HepG2 (cell line): ENCODE measurements around the gene IRF2. TPM values are rescaled to one million over a fixed set of nuclear protein-coding genes. Genes with fewer than 3 reads are reported as not detected.

Experiments
- ASH2L ChIP-seq: fragments of 300-600, 200-600 bp; sonication (generic); IDR thresholded peaks from 2 replicates; pipeline ENCODE4 v1.7.0; 2017; ENCODE audit warnings: low read depth, mild to moderate bottlenecking, moderate library complexity, mixed read lengths, low read length; ENCODE audit not compliant: insufficient read length
- CEBPG ChIP-seq: IDR thresholded peaks from 2 replicates; pipeline ENCODE4 v1.6.1; 2016
- NR1H2 ChIP-seq: sonication (generic); formaldehyde crosslinking; IDR thresholded peaks from 2 replicates; pipeline ENCODE4 v1.8.1; 2022; ENCODE audit warnings: low read depth, missing genetic modification reagents, borderline replicate concordance
- POGZ ChIP-seq: sonication (generic); formaldehyde crosslinking; IDR thresholded peaks from 2 replicates; pipeline ENCODE4 v1.4.0; 2020; ENCODE audit warnings: mild to moderate bottlenecking, missing genetic modification reagents
- RNF2 ChIP-seq: fragments of 450-650 bp; conservative IDR thresholded peaks from 2 replicates; pipeline ENCODE4 v1.6.1; 2016; ENCODE audit warnings: low read depth
- SIN3A ChIP-seq: IDR thresholded peaks from 2 replicates; pipeline ENCODE4 v1.6.1; 2011; ENCODE audit warnings: low read depth, mild to moderate bottlenecking, control low read depth, low read length, borderline replicate concordance
- SMARCC2 ChIP-seq: fragments of 450-650 bp; IDR thresholded peaks from 2 replicates; pipeline ENCODE4 v1.6.1; 2017; ENCODE audit warnings: antibody characterized with exemption, mild to moderate bottlenecking
- TERF1 ChIP-seq: sonication (generic); formaldehyde crosslinking; IDR thresholded peaks from 2 replicates; pipeline ENCODE4 v1.8.0; 2022; ENCODE audit warnings: mild to moderate bottlenecking, missing genetic modification reagents, moderate library complexity
- WIZ ChIP-seq: sonication (generic); formaldehyde crosslinking; IDR thresholded peaks from 2 replicates; pipeline ENCODE4 v1.5.1; 2020; ENCODE audit warnings: mild to moderate bottlenecking, missing genetic modification reagents
- ZFP1 ChIP-seq: IDR thresholded peaks from 2 replicates; pipeline ENCODE4 v1.6.1; 2016
- ZFP37 ChIP-seq: sonication (generic); formaldehyde crosslinking; IDR thresholded peaks from 2 replicates; pipeline ENCODE4 v1.4.0; 2020; ENCODE audit warnings: missing genetic modification reagents, borderline replicate concordance
- ZNF256 ChIP-seq: sonication (generic); formaldehyde crosslinking; conservative IDR thresholded peaks from 2 replicates; pipeline ENCODE4 v1.4.0; 2020; ENCODE audit warnings: missing genetic modification reagents
- ZNF280B ChIP-seq: sonication (generic); formaldehyde crosslinking; IDR thresholded peaks from 2 replicates; pipeline ENCODE4 v1.5.0; 2020; ENCODE audit warnings: missing genetic modification reagents, mild to moderate bottlenecking, borderline replicate concordance
- ZSCAN22 ChIP-seq: sonication (generic); formaldehyde crosslinking; IDR thresholded peaks from 2 replicates; pipeline ENCODE4 v1.4.0; 2020; ENCODE audit warnings: mild to moderate bottlenecking, missing genetic modification reagents
- ZSCAN30 ChIP-seq: sonication (generic); formaldehyde crosslinking; IDR thresholded peaks from 2 replicates; pipeline ENCODE4 v1.5.0; 2020; ENCODE audit warnings: mild to moderate bottlenecking, missing genetic modification reagents
- polyA plus RNA-seq, 8 experiments: library from polyadenylated mRNA; depleted of rRNA in 3 of 8; stranded (reverse) in 7 of 8; unstranded in 1 of 8; fragments of >200 nt; fragmentation: Illumina TruSeq in 4 of 8; extraction: Trizol in 4 of 8; gene quantifications; 2 replicates each; pipeline versions ENCODE4 v1.2.1 to v1.2.3, GENCODE V29; 2011 to 2016; ENCODE audit warnings: low read depth in 4 of 8, missing spikeins in 1 of 8, mixed read lengths in 1 of 8; ENCODE audit not compliant: insufficient read depth in 1 of 8
- total RNA-seq, 5 experiments: library from RNA; depleted of rRNA; stranded (reverse); fragments of >200 nt; fragmentation: Illumina TruSeq; extraction: Trizol; gene quantifications; 2 replicates each; pipeline ENCODE4 v1.2.3, GENCODE V29; 2016; ENCODE audit warnings: low read depth in 1 of 5
- TF ChIP-seq, protein P1 (sequence below): sonication (generic); formaldehyde crosslinking; conservative IDR thresholded peaks from 2 replicates; pipeline ENCODE4 v1.5.0; 2020; ENCODE audit warnings: missing genetic modification reagents
- TF ChIP-seq, protein P2 (sequence below): sonication (generic); formaldehyde crosslinking; IDR thresholded peaks from 2 replicates; pipeline ENCODE4 v1.5.0; 2020; ENCODE audit warnings: mild to moderate bottlenecking, low read depth, missing genetic modification reagents, borderline replicate concordance
- TF ChIP-seq, protein P3 (sequence below), 2 experiments: sonication (generic) in 1 of 2; formaldehyde crosslinking in 1 of 2; IDR thresholded peaks; 2 replicates each; pipeline versions ENCODE4 v1.5.1 to v1.6.1; 2011 to 2020; ENCODE audit warnings: borderline replicate concordance in 1 of 2, low read depth in 1 of 2, low read length in 1 of 2, mild to moderate bottlenecking in 1 of 2, missing genetic modification reagents in 1 of 2, moderate library complexity in 1 of 2
- TF ChIP-seq, protein P4 (sequence below): sonication (generic); formaldehyde crosslinking; IDR thresholded peaks from 2 replicates; pipeline ENCODE4 v1.4.0; 2020; ENCODE audit warnings: missing genetic modification reagents

IRF2 gene
- total and polyA plus RNA-seq, 2 of the 13 experiments (the other 11 are each of a cell fraction or from before 2014, with no cell fraction given), result 15.5 to 28.8 TPM

DNA sequence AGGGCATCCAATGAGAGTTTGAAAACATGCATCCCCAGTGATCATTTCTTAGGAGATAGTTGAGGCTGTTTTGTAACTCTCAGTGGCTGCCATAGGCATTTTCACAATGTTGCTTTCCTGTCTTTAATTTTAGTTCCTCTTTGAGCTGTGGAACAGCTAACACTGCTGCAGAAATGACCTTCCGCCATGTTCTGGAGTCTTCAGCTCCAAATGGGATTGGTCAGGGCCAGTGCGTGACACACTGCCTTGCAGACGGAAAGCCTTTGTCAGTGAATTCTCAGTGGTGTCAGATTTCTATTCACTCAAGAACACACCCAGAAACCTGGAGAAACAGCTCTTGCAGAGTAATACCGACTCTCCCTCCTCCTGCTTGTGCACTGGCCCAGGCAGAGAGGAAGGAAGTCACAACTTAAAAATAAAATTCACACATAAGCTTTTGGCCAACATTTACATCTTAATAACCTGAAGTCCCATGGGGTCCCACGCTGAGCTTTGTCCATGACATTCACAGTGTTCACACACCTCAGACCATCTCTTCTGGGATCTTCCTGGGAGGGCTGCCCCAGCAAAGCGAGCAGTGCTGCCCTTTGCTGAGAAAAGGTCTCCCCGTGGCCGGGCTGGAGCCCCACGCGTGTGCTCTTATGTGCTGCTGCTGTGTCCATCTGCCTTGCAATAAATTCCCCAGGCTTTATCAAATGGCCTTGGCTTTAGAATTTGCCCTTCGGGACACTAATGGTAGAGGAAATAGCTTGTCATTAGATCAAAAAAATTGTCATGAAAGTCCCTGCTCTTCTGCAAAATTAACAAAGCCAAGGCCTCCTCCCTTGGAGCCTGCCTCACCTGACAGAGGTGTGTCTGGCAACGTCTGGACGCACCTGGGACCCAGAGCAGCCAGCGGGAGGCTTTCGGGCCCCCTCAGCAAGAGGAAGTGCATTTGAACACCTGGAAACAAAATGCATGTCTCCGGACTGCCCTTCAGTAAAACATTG, 126.8 kb downstream of the IRF2 start (continued):
- TF ChIP-seq, protein P1, sequence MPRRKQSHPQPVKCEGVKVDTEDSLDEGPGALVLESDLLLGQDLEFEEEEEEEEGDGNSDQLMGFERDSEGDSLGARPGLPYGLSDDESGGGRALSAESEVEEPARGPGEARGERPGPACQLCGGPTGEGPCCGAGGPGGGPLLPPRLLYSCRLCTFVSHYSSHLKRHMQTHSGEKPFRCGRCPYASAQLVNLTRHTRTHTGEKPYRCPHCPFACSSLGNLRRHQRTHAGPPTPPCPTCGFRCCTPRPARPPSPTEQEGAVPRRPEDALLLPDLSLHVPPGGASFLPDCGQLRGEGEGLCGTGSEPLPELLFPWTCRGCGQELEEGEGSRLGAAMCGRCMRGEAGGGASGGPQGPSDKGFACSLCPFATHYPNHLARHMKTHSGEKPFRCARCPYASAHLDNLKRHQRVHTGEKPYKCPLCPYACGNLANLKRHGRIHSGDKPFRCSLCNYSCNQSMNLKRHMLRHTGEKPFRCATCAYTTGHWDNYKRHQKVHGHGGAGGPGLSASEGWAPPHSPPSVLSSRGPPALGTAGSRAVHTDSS (CRISPR knock-in tag), result no peak
- no peak for TF ChIP-seq POGZ (CRISPR knock-in tag)
- no peak for TF ChIP-seq ZFP1
- no peak for TF ChIP-seq TERF1 (CRISPR knock-in tag)
- TF ChIP-seq SMARCC2, result no peak
- TF ChIP-seq ASH2L, result no peak
- TF ChIP-seq, protein P2, sequence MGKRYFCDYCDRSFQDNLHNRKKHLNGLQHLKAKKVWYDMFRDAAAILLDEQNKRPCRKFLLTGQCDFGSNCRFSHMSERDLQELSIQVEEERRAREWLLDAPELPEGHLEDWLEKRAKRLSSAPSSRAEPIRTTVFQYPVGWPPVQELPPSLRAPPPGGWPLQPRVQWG (CRISPR knock-in tag), result no peak
- no peak for TF ChIP-seq CEBPG
- no peak for TF ChIP-seq ZNF256 (CRISPR knock-in tag)
- TF ChIP-seq, protein P3, sequence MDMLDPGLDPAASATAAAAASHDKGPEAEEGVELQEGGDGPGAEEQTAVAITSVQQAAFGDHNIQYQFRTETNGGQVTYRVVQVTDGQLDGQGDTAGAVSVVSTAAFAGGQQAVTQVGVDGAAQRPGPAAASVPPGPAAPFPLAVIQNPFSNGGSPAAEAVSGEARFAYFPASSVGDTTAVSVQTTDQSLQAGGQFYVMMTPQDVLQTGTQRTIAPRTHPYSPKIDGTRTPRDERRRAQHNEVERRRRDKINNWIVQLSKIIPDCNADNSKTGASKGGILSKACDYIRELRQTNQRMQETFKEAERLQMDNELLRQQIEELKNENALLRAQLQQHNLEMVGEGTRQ (IDR thresholded peaks at IDR 0.05; ENCODE audit: low read depth, low read length), result no peak
- TF ChIP-seq, protein P3 (CRISPR knock-in tag; IDR thresholded peaks at IDR 0.05; ENCODE audit: borderline replicate concordance), result no peak
- no peak for TF ChIP-seq ZSCAN30 (CRISPR knock-in tag)
- no peak for TF ChIP-seq ZFP37 (CRISPR knock-in tag)
- no peak for TF ChIP-seq WIZ (CRISPR knock-in tag)
- no peak for TF ChIP-seq RNF2
- TF ChIP-seq ZSCAN22 (CRISPR knock-in tag), result no peak
- TF ChIP-seq, protein P4, sequence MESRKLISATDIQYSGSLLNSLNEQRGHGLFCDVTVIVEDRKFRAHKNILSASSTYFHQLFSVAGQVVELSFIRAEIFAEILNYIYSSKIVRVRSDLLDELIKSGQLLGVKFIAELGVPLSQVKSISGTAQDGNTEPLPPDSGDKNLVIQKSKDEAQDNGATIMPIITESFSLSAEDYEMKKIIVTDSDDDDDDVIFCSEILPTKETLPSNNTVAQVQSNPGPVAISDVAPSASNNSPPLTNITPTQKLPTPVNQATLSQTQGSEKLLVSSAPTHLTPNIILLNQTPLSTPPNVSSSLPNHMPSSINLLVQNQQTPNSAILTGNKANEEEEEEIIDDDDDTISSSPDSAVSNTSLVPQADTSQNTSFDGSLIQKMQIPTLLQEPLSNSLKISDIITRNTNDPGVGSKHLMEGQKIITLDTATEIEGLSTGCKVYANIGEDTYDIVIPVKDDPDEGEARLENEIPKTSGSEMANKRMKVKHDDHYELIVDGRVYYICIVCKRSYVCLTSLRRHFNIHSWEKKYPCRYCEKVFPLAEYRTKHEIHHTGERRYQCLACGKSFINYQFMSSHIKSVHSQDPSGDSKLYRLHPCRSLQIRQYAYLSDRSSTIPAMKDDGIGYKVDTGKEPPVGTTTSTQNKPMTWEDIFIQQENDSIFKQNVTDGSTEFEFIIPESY (CRISPR knock-in tag), result no peak
- TF ChIP-seq ZNF280B (CRISPR knock-in tag), result no peak
- no peak for TF ChIP-seq NR1H2
- no peak for TF ChIP-seq SIN3A
